Astrocyte (in vitro differentiated cells and primary cell): ENCODE measurements around the gene KRTAP3-1.

ENCODE experiments used
- CTCF ChIP-seq: IDR thresholded peaks from 2 replicates; pipeline ENCODE4 v1.5.1; 2011; ENCODE audit warnings: low read depth, mild to moderate bottlenecking, inconsistent platforms, low read length, moderate library complexity; ENCODE audit not compliant: insufficient read depth
- EZH2 ChIP-seq: IDR thresholded peaks from 2 replicates; pipeline ENCODE4 v1.6.1; 2012; ENCODE audit warnings: mild to moderate bottlenecking, low read length, inconsistent platforms; ENCODE audit not compliant: insufficient read depth

- TF ChIP-seq EZH2 (no peak), CTCF (no peak)
Measured at GRCh38 chr17:40962059-40962561, 46.8 kb downstream of the KRTAP3-1 start.
